Liver (tissue), 9 donors: ENCODE results near the gene MAP1LC3B. TPM values are rescaled to one million over a fixed set of nuclear protein-coding genes. Genes with fewer than 3 reads are reported as not detected.

ENCODE experiments used
- DNase-seq: peaks from one replicate; pipeline ENCODE4 v3.0.0-alpha.2; 2017; ENCODE audit warnings: low spot score
- H3K27ac ChIP-seq, 2 donors: one replicate each; pipeline ENCODE4 v1.7.0; 2013; ENCODE audit warnings: inconsistent platforms in 2 of 2, low read length in 2 of 2, control low read depth in 1 of 2, low read depth in 1 of 2, mild to moderate bottlenecking in 1 of 2
- H3K27me3 ChIP-seq, 4 donors: one replicate each; pipeline versions ENCODE4 v1.6.1 to v1.7.0; 2013; ENCODE audit warnings: low read length in 3 of 4, inconsistent platforms in 1 of 4, mild to moderate bottlenecking in 1 of 4, moderate library complexity in 1 of 4; ENCODE audit not compliant: control insufficient read depth in 4 of 4, insufficient read depth in 4 of 4
- H3K36me3 ChIP-seq, 4 donors: one replicate each; pipeline versions ENCODE4 v1.6.1 to v1.7.0; 2013; ENCODE audit warnings: low read length in 3 of 4, mild to moderate bottlenecking in 3 of 4, low read depth in 1 of 4, moderate library complexity in 1 of 4; ENCODE audit not compliant: control insufficient read depth in 4 of 4, insufficient read depth in 3 of 4
- H3K4me1 ChIP-seq, 4 donors: one replicate each; pipeline versions ENCODE4 v1.6.1 to v1.7.0; 2013; ENCODE audit warnings: low read length in 3 of 4, mild to moderate bottlenecking in 3 of 4, moderate library complexity in 1 of 4; ENCODE audit not compliant: control insufficient read depth in 4 of 4, insufficient read depth in 4 of 4
- H3K4me3 ChIP-seq, 3 donors: one replicate each; pipeline versions ENCODE4 v1.6.1 to v1.7.0; 2013; ENCODE audit warnings: low read length in 3 of 3, control low read depth in 1 of 3, low read depth in 1 of 3, mild to moderate bottlenecking in 1 of 3
- H3K9ac ChIP-seq, 2 donors: one replicate each; pipeline ENCODE4 v1.7.0; 2013; ENCODE audit warnings: low read length in 2 of 2, mild to moderate bottlenecking in 2 of 2, moderate library complexity in 2 of 2, control low read depth in 1 of 2, low read depth in 1 of 2
- H3K9me3 ChIP-seq, 4 donors: one replicate each; pipeline versions ENCODE4 v1.6.1 to v1.7.0; 2013; ENCODE audit warnings: low read length in 3 of 4; ENCODE audit not compliant: control insufficient read depth in 4 of 4
- ATF3 ChIP-seq: IDR thresholded peaks from 2 replicates; pipeline ENCODE4 v1.6.1; 2016; ENCODE audit warnings: antibody characterized with exemption
- CTCF ChIP-seq: fragments of 150-350 bp; IDR thresholded peaks from 2 replicates; pipeline ENCODE4 v1.5.1; 2017; ENCODE audit warnings: improper control_type of control experiment, low read depth, low read length; ENCODE audit not compliant: missing input control
- EGR1 ChIP-seq, 2 donors: IDR thresholded peaks; 2 replicates each; pipeline ENCODE4 v1.6.1; 2016 to 2018; ENCODE audit warnings: antibody characterized with exemption in 2 of 2, low read depth in 2 of 2
- FOXA1 ChIP-seq: IDR thresholded peaks from 2 replicates; pipeline ENCODE4 v1.6.1; 2016; ENCODE audit warnings: antibody characterized with exemption
- FOXA2 ChIP-seq: IDR thresholded peaks from 2 replicates; pipeline ENCODE4 v1.6.1; 2016; ENCODE audit warnings: antibody characterized with exemption
- GABPA ChIP-seq, 2 donors: IDR thresholded peaks in 1 of 2; conservative IDR thresholded peaks in 1 of 2; 2 replicates each; pipeline ENCODE4 v1.6.1; 2016; ENCODE audit warnings: antibody characterized with exemption in 2 of 2, mild to moderate bottlenecking in 1 of 2, moderate library complexity in 1 of 2
- HNF4A ChIP-seq, 2 donors: conservative IDR thresholded peaks; 2 replicates each; pipeline ENCODE4 v1.6.1; 2016; ENCODE audit warnings: antibody characterized with exemption in 2 of 2, mild to moderate bottlenecking in 2 of 2
- HNF4G ChIP-seq: IDR thresholded peaks from 2 replicates; pipeline ENCODE4 v1.6.1; 2016; ENCODE audit warnings: antibody characterized with exemption
- JUND ChIP-seq, 2 donors: IDR thresholded peaks; 2 replicates each; pipeline ENCODE4 v1.6.1; 2016; ENCODE audit warnings: antibody characterized with exemption in 2 of 2
- MAX ChIP-seq: IDR thresholded peaks from 2 replicates; pipeline ENCODE4 v1.6.1; 2016; ENCODE audit warnings: antibody characterized with exemption
- NR2F2 ChIP-seq: IDR thresholded peaks from 2 replicates; pipeline ENCODE4 v1.6.1; 2016; ENCODE audit warnings: antibody characterized with exemption
- RAD21 ChIP-seq, 2 donors: IDR thresholded peaks; 2 replicates each; pipeline ENCODE4 v1.6.1; 2016; ENCODE audit warnings: antibody characterized with exemption in 2 of 2, mild to moderate bottlenecking in 2 of 2
- REST ChIP-seq: IDR thresholded peaks from 2 replicates; pipeline ENCODE4 v1.6.1; 2016; ENCODE audit warnings: antibody characterized with exemption, mild to moderate bottlenecking
- RXRA ChIP-seq, 2 donors: IDR thresholded peaks; 2 replicates each; pipeline ENCODE4 v1.6.1; 2017 to 2018; ENCODE audit warnings: antibody characterized with exemption in 2 of 2, mild to moderate bottlenecking in 1 of 2
- SP1 ChIP-seq: IDR thresholded peaks from 2 replicates; pipeline ENCODE4 v1.6.1; 2018; ENCODE audit warnings: antibody characterized with exemption, mild to moderate bottlenecking
- TAF1 ChIP-seq: conservative IDR thresholded peaks from 2 replicates; pipeline ENCODE4 v1.6.1; 2016; ENCODE audit warnings: antibody characterized with exemption, mild to moderate bottlenecking
- YY1 ChIP-seq: IDR thresholded peaks from 2 replicates; pipeline ENCODE4 v1.6.1; 2016; ENCODE audit warnings: antibody characterized with exemption, mild to moderate bottlenecking
- ZBTB33 ChIP-seq: IDR thresholded peaks from 2 replicates; pipeline ENCODE4 v1.6.1; 2016; ENCODE audit warnings: antibody characterized with exemption
- WGBS: extraction: QIAGEN DNeasy Blood & Tissue Kit; methylation state at CpG from one replicate; pipeline ENCODE4 v1.1.7; 2013; 5-methylcytosine and 5-hydroxymethylcytosine counted together
- polyA plus RNA-seq, 2 donors: library from polyadenylated mRNA; stranded (reverse) in 1 of 2; unstranded in 1 of 2; fragments of 200-250 nt in 1 of 2; fragments of >200 nt in 1 of 2; fragmentation: Nextera tagmentation in 1 of 2; extraction: Ambion mirVana in 1 of 2; gene quantifications; one replicate each; pipeline versions ENCODE4 v1.2.1 to v1.2.3, GENCODE V29; 2013 to 2015
- total RNA-seq, 2 donors: library from RNA; depleted of rRNA; stranded (reverse); fragments of >200 nt; gene quantifications; one replicate each; pipeline ENCODE4 v1.2.3, GENCODE V29; 2014
- donor health status: healthy.
- donor health status: healthy.
- donor health status: healthy.
- donor health status: healthy.
- donor health status: healthy.

The MAP1LC3B gene
- total and polyA plus RNA-seq, 4 donors: 10.3 to 36.3 (median 15.7) TPM

GRCh38 chr16:87366288-87366687, 25.8 kb upstream of the MAP1LC3B start:
- WGBS: 84% methylated on average over 4 of the region's 4 CpGs
- no peak for DNase-seq
- H3K9me3 ChIP-seq: no peaks in the 10 kb centered on the region
- no peak overlapping the region for H3K4me3 ChIP-seq
- no peak overlapping the region for H3K27ac ChIP-seq
- H3K27me3 ChIP-seq: no peaks in the 10 kb centered on the region
- TF ChIP-seq NR2F2 (no peak), SP1 (no peak), FOXA1 (no peak), FOXA2 (no peak), GABPA (IDR thresholded peaks at IDR 0.05 in 1 of 2, conservative IDR thresholded peaks at IDR 0.05 in 1 of 2) (no peak), REST (no peak), ATF3 (no peak), HNF4A (conservative IDR thresholded peaks at IDR 0.05) (no peak), TAF1 (no peak), MAX (no peak), EGR1 (IDR thresholded peaks at IDR 0.05; ENCODE audit: low read depth in 2 of 2) (no peak), RAD21 (IDR thresholded peaks at IDR 0.05) (no peak), YY1 (no peak)
- peaks cover 0 to 17% (median 9%) of the 10 kb centered on the region in 4 donors for H3K4me1 ChIP-seq
- peaks cover 2 to 11% (median 6%) of the 10 kb centered on the region in 4 donors for H3K36me3 ChIP-seq
- H3K9ac ChIP-seq: no peak overlapping the region

- TF ChIP-seq YY1 (no peak), ATF3 (no peak), NR2F2 (no peak), JUND (IDR thresholded peaks at IDR 0.05) (no peak), FOXA2 (no peak), MAX (no peak), CTCF (no peak), FOXA1 (no peak), SP1 (no peak), RXRA (IDR thresholded peaks at IDR 0.05) (no peak), HNF4A (conservative IDR thresholded peaks at IDR 0.05) (no peak), ZBTB33 (no peak), HNF4G (no peak), TAF1 (no peak), EGR1 (IDR thresholded peaks at IDR 0.05; ENCODE audit: low read depth in 2 of 2) (no peak), REST (no peak), GABPA (IDR thresholded peaks at IDR 0.05 in 1 of 2, conservative IDR thresholded peaks at IDR 0.05 in 1 of 2) (no peak), RAD21 (IDR thresholded peaks at IDR 0.05) (no peak)
- H3K27ac ChIP-seq: no peak overlapping the region
- WGBS: 81% methylated on average over 1 of the region's 1 CpG
- H3K27me3 ChIP-seq: no peaks in the 10 kb centered on the region
- H3K9me3 ChIP-seq: no peaks in the 10 kb centered on the region
- H3K9ac ChIP-seq: no peak overlapping the region
- peaks cover 0 to 20% (median 9%) of the 10 kb centered on the region in 4 donors for H3K4me1 ChIP-seq
- DNase-seq: no peak
- no peak overlapping the region for H3K4me3 ChIP-seq
- peaks cover 0 to 7% (median 3%) of the 10 kb centered on the region in 4 donors for H3K36me3 ChIP-seq
These were observed 25.2 kb upstream of the MAP1LC3B start for GRCh38 chr16:87366930-87367329.
